OCI-LY1 (cell line): ENCODE measurements around the gene SLC7A4.
"Not testable (repeated sequence)": the region's sequence is repeated elsewhere in the genome, so short reads cannot be mapped to it uniquely, and the experiment has no call there.

Experiments used
- CTCF ChIP-seq: fragments of 200-600 bp; sonication (generic), shearing (Covaris generic); IDR thresholded peaks from 2 replicates; pipeline ENCODE4 v1.5.1; 2017; ENCODE audit warnings: mild to moderate bottlenecking, antibody characterized with exemption, low read length, moderate library complexity, mixed read lengths
- EZH2 ChIP-seq: fragments of 200-600 bp; sonication (generic), shearing (Covaris generic); IDR thresholded peaks from 2 replicates; pipeline ENCODE4 v1.8.0; 2017; ENCODE audit warnings: borderline replicate concordance, mixed run types, mild to moderate bottlenecking, antibody characterized with exemption, low read length, moderate library complexity, mixed read lengths

DNA sequence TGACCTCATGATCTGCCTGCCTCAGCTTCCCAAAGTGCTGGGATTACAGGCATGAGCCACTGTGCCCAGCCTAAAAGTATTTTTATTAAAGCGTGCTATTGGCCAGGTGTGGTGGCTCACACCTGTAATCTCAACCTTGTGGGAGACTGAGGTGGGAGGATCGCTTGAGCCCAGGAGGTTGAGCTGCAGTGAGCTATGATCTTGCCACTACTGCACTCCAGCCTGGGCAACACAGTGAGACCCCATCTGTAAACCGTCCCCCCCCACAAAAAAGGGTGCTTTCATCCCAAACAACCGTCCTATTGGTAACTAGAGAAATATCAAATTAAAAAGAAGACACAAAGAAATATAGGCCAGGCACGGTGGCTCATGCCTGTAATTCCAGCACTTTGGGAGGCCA is 6.8 kb upstream of the SLC7A4 start:
- not testable (repeated sequence) for TF ChIP-seq CTCF, EZH2
